ENCODE data around the gene ETS2.

Gene ETS2

GRCh38 chr21:38780879-38781278, 24.9 kb upstream of the ETS2 start:
- no peak for DNase-seq

- DNase-seq, result no peak
These were observed 21.1 kb upstream of the ETS2 start for GRCh38 chr21:38784458-38785266.

- no peak for DNase-seq
These were observed 20.2 kb upstream of the ETS2 start for GRCh38 chr21:38785483-38785882.

- no peak for DNase-seq
These were observed 18.7 kb upstream of the ETS2 start for GRCh38 chr21:38787016-38787415.

GRCh38 chr21:38787461-38788274, 18.1 kb upstream of the ETS2 start:
- DNase-seq, result no peak

GRCh38 chr21:38788275-38788905, 17.3 kb upstream of the ETS2 start:
- no peak for DNase-seq

- DNase-seq, result no peak
These were observed 16.5 kb upstream of the ETS2 start for GRCh38 chr21:38789275-38789674.

GRCh38 chr21:38790059-38790458, 15.7 kb upstream of the ETS2 start:
- DNase-seq, result no peak

- no peak for DNase-seq
These were observed 14.8 kb upstream of the ETS2 start for GRCh38 chr21:38790961-38791360.

GRCh38 chr21:38792676-38793459, 12.9 kb upstream of the ETS2 start:
- DNase-seq, result no peak

GRCh38 chr21:38793926-38794713, 11.6 kb upstream of the ETS2 start:
- DNase-seq, result no peak

- DNase-seq, result no peak
These were observed 10.8 kb upstream of the ETS2 start for GRCh38 chr21:38794978-38795377.

- DNase-seq, result no peak
These were observed 10.3 kb upstream of the ETS2 start for GRCh38 chr21:38795475-38795874.

- no peak for DNase-seq
These were observed 9.3 kb upstream of the ETS2 start for GRCh38 chr21:38796424-38796823.

GRCh38 chr21:38797470-38797869, 8.3 kb upstream of the ETS2 start:
- no peak for DNase-seq

GRCh38 chr21:38798081-38798480, 7.6 kb upstream of the ETS2 start:
- no peak for DNase-seq

- DNase-seq, result no peak
These were observed 7.2 kb upstream of the ETS2 start for GRCh38 chr21:38798481-38798882.

- no peak for DNase-seq
These were observed 5.5 kb upstream of the ETS2 start for GRCh38 chr21:38800046-38800758.

- no peak for DNase-seq
These were observed 4.6 kb upstream of the ETS2 start for GRCh38 chr21:38800924-38801744.

Measured in activated T-cell treated with anti-CD3 and anti-CD28 coated beads for 4 hours (primary cell).